NCI-H2171 treated with DMSO at 0.1 percent for 48 hours (cell line): Measurements from ENCODE around the gene LRRC15.

ENCODE experiments used
- DNase-seq: peaks from one replicate; lab custom pipeline; 2025; lab: John Stamatoyannopoulos, UW

Gene LRRC15

GRCh38 chr3:194384569-194385001, 15.0 kb upstream of the LRRC15 start:
- DNase-seq = no peak

- DNase-seq = no peak
Measured at GRCh38 chr3:194384156-194384555, 14.6 kb upstream of the LRRC15 start.

- no peak for DNase-seq
Measured at GRCh38 chr3:194383276-194383940, 13.9 kb upstream of the LRRC15 start.

- no peak for DNase-seq
Measured at GRCh38 chr3:194382892-194383223, 13.3 kb upstream of the LRRC15 start.

DNA sequence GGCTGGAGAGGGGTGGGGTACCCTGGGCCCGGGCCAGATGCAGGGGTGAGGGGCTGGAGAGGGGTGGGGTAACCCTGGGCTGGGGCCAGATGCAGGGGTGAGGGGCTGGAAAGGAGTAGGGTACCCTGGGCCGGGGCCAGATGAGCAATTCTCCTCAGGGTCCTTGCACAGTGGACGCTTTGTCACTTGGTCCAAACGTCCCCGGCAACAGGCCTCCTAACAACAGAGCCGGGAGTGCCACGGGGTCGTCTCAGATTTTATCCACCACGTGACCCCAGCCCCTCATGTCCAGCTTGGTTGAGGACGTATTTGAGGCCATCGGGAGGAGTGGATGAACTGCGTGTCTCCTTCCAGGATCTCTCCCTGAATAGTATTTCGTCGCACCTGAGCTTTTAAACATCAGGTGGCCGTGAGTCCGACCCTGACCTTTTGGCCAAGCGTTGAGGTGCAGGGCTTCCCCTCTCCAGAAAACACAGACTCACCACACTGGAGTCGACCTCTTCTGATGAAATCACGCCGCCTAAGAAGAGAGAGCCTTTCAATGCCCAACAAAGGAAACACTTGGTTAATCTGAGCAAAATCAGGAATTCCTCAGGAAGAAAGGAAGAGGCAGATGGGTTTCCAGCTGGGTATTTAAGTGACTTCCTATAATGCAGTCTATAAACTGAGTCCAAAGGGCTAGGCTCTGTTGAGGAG, 12.8 kb upstream of the LRRC15 start:
- no peak for DNase-seq

DNA sequence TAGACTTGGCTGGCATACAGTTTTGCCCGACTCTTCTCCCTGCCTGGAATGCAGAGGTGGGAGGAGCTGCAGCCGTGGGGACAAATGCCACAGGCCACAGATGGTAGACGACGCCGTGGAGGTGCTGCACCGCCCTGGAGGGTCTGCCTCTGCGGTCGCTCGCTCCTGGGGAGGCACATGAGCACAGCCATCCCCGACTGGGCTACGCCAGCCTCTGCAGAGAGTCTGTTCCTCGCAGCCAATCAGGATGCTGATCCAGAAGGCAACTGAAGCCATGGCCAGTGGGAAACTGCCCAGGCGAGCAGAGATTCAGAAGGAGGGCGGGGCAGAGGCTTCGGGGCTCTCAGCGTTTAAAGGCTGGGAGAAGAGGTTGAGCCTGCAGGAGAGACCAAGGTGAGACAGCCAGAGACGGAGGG, 11.9 kb upstream of the LRRC15 start:
- DNase-seq = no peak

GRCh38 chr3:194380326-194380725, 10.8 kb upstream of the LRRC15 start:
- DNase-seq = no peak

DNA sequence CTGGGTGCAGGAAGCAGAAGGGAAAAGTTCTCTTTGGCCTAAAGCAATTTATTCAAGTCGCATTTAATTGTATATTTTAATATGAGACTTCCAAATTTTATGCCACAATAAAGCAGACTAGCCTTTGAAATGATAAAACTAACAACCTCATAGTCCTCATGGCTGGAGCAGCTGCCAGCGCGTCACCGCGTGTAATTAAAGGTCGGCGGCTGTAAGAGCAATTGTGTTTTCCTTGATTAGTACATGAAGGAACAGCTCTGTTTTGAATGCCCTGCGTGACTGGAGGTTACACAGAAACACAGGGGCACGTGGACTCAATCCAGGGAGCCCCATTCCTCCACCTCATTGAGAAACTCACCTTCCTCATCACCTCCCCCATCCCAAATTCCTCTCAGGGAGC, 10.1 kb upstream of the LRRC15 start:
- no peak for DNase-seq

DNA sequence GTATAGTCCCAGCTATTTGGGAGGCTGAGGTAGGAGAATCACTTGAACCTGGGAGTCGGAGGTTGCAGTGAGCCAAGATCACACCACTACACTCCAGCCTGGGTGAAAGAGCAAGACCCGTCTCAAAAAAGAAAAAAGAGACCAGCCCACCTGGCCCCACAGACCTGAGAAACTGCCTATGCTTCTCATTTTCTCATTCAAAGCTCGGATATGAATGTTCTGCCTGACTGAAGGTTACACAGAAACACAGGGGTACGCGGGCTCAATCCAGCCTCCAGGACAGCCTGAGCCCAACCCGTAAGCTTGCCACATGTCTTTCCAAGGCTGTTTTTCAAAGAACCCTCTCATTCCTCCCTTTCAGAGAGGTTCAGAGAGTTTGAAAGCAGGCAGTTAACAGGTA, 9.7 kb upstream of the LRRC15 start:
- no peak for DNase-seq

- DNase-seq = no peak
Measured at GRCh38 chr3:194377708-194378107, 8.2 kb upstream of the LRRC15 start.

DNA sequence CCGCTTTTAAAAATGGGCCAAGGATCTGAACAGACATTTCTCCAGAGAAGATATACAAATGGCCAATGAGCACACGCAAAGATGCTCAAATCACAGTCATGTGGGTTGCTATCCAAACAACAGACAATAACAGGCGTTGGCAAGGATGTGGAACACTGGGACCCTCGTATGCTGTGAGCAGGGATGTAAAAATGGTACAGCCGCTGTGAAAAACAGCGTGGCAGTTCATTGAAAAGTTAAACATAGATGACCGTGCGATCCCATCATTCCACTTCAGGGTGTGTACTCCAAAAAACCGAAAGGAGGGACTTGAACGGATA, 6.7 kb upstream of the LRRC15 start:
- DNase-seq = no peak

- DNase-seq = peak; percentile 13
Measured at GRCh38 chr3:194375473-194376240, 6.1 kb upstream of the LRRC15 start.

DNA sequence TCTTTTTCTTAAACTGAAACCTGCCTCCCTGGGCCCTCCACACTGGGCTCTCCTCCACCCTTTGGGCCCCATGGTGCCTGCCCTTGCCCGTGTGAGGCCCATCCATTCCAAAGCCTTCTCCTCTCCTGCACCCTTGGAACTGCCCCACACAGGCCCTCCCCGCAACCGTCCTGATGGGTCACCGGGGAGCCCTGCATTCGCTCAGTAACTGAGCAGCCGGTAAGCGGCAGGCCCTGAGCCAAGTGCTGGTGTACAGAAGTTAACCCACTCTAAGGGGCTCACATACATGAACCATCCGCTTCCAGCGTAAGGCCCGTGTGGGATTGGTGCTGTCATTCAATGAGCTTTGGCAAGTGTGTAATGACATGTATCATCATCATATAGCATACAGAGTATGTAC, 5.4 kb upstream of the LRRC15 start:
- no peak for DNase-seq

- DNase-seq = no peak
Measured at GRCh38 chr3:194373899-194374298, 4.4 kb upstream of the LRRC15 start.

DNA sequence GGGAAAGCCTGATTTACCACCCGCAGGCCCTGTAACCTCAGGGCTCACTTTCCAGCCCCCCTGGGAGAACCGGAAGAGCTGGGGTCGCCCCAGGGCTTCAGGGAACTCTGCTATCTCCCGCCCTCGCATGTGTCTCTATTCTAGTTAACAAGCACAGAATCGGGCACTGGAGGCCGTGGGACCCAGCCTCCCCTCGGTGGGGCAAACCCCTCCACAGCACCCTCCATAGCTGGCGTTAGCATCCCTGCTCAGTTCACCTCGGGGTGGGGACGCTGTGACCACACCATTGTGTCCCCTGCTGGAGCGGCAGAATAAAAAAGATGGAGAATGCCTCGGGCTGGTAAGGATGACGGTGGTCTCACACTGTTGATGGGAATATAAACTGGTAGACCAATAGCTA, 3.5 kb upstream of the LRRC15 start:
- no peak for DNase-seq

DNA sequence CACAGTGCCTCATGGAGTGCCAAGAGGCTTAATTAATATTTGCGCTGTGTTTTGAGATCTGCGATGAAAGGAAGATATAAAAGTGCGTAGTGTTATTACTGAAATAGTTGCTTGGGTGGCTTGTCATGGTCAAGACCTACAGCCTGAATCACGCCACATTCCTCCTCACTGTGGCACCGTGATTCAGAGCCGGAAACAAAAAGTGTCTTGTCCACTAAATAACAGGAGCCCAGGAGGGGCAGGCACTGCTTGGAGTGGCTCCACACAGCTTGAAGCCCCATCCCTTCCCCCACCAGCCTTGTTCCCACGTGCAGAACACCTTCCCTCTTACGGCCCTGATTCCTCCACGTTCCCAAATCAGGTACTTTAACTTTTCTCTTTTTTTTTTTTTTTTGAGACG, 1.2 kb upstream of the LRRC15 start:
- DNase-seq = no peak

DNA sequence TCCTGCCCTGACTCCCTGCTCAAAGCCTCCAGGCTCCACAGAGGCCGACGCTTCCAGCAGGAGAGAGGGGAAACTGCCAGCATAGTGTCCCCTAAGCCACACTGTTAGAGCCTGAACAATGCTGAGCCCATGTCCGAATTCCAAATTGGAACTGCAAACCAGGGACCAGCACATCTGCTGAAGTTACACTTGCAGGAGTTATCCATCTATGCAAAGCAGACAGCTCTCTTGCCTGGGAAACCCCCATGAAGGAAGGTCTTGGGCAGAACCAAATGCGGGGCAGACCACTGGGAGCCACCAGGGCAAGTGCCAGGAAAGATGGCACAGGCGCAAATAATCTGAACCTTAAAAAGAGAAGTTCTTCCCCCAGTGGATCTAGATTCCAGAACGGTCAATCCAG, 625 bp downstream of the LRRC15 start:
- DNase-seq = no peak

- DNase-seq = no peak
Measured at GRCh38 chr3:194367992-194368841, 1.3 kb downstream of the LRRC15 start.

DNA sequence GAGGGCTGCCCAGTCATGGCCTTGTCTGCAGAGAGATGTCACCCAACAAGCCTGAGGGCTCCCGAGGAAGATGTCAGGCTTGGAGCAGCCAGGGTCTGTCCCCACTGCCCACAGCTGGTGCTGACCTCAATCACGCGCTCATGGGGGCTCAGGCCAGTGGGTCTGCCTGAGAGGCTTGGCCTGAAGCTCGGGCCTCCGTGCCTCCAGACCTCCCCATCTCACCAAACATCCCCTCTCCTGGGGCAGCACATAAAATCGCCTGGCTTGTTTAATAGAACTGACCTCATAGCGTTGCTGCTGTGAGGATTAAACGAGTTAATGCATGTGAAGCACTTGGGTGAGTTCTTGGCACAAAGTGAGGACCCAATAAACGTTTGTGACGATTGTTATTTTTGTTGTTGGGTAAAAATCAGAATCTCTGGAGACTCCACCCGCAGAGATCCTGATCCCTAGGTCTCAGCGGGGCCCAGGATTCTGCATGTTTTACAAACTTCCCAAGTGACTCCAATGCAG, 3.5 kb downstream of the LRRC15 start:
- DNase-seq = no peak

GRCh38 chr3:194365526-194365925, 4.0 kb downstream of the LRRC15 start:
- DNase-seq = no peak

GRCh38 chr3:194364652-194365434, 4.7 kb downstream of the LRRC15 start:
- peak; percentile 56 for DNase-seq

GRCh38 chr3:194364314-194364651, 5.3 kb downstream of the LRRC15 start:
- DNase-seq = no peak
